ENCODE measurements around the gene IFRD2.

GRCh38 chr3:50323614-50324199 lies 31.5 kb upstream of the IFRD2 start:
- TF ChIP-seq CTCF (IDR thresholded peaks at IDR 0.05) (no peak), ZFX (IDR thresholded peaks at IDR 0.05; ENCODE audit: borderline replicate concordance) (no peak)

All from 22Rv1 (cell line).